Measurements from ENCODE around the gene TOMM70.

The TOMM70 gene

GRCh38 chr3:100411091-100411982 lies 10.4 kb upstream of the TOMM70 start:
- DNase-seq, result no peak

GRCh38 chr3:100407977-100408532 lies 7.2 kb upstream of the TOMM70 start:
- no peak for DNase-seq

- no peak for DNase-seq
Observed at GRCh38 chr3:100407164-100407563, 6.3 kb upstream of the TOMM70 start.

- no peak for DNase-seq
Observed at GRCh38 chr3:100404250-100404548, 3.3 kb upstream of the TOMM70 start.

GRCh38 chr3:100403362-100404249 lies 2.7 kb upstream of the TOMM70 start:
- no peak for DNase-seq

GRCh38 chr3:100402891-100403290 lies 2.0 kb upstream of the TOMM70 start:
- DNase-seq, result no peak

GRCh38 chr3:100402256-100402655 lies 1.4 kb upstream of the TOMM70 start:
- no peak for DNase-seq

GRCh38 chr3:100401674-100402041 lies 769 bp upstream of the TOMM70 start:
- peak; percentile 53 for DNase-seq

- DNase-seq, result peak; percentile 61
Observed at GRCh38 chr3:100400419-100400779, 490 bp downstream of the TOMM70 start.

- DNase-seq, result no peak
Observed at GRCh38 chr3:100399341-100400071, 1.4 kb downstream of the TOMM70 start.

- DNase-seq, result no peak
Observed at GRCh38 chr3:100396967-100397366, 3.9 kb downstream of the TOMM70 start.

GRCh38 chr3:100395679-100396431 lies 5.0 kb downstream of the TOMM70 start:
- DNase-seq, result no peak

- no peak for DNase-seq
Observed at GRCh38 chr3:100389025-100389424, 11.9 kb downstream of the TOMM70 start.

- DNase-seq, result no peak
Observed at GRCh38 chr3:100386437-100387074, 14.3 kb downstream of the TOMM70 start.

- no peak for DNase-seq
Observed at GRCh38 chr3:100384733-100385525, 16.0 kb downstream of the TOMM70 start.

GRCh38 chr3:100376301-100376700 lies 24.6 kb downstream of the TOMM70 start:
- DNase-seq, result no peak

GRCh38 chr3:100374521-100374920 lies 26.4 kb downstream of the TOMM70 start:
- no peak for DNase-seq

GRCh38 chr3:100370756-100371155 lies 30.1 kb downstream of the TOMM70 start:
- DNase-seq, result no peak

GRCh38 chr3:100368441-100368840 lies 32.4 kb downstream of the TOMM70 start:
- no peak for DNase-seq

GRCh38 chr3:100366424-100366823 lies 34.5 kb downstream of the TOMM70 start:
- no peak for DNase-seq

GRCh38 chr3:100364421-100364820 lies 36.5 kb downstream of the TOMM70 start:
- no peak for DNase-seq

Measured in activated naive CD4-positive, alpha-beta T cell treated with anti-CD3 and anti-CD28 coated beads, Interleukin-2, amount 50 U/mL, for 16 hours (primary cell).